Progenitor cell of endocrine pancreas (in vitro differentiated cells): ENCODE measurements around the gene PRKCH. TPM values are rescaled to one million over a fixed set of nuclear protein-coding genes. Genes with fewer than 3 reads are reported as not detected.
A peak's percentile ranks its signal among the peaks of the same experiment; 100 is the strongest.

ENCODE experiments used
- DNase-seq: peaks from one replicate; pipeline ENCODE4 v3.0.0; 2021; ENCODE audit warnings: low spot score; ENCODE audit not compliant: unreplicated experiment
- H3K27ac Mint-ChIP-seq: 2 replicates; pipeline ENCODE4 v1.8.0; 2021; ENCODE audit warnings: mild to moderate bottlenecking, moderate library complexity, mixed read lengths
- H3K27me3 Mint-ChIP-seq: 2 replicates; pipeline ENCODE4 v1.8.0; 2021; ENCODE audit warnings: mixed read lengths
- H3K36me3 Mint-ChIP-seq: 2 replicates; pipeline ENCODE4 v1.8.0; 2022; ENCODE audit warnings: mixed read lengths; ENCODE audit not compliant: insufficient read depth
- H3K4me1 Mint-ChIP-seq: 2 replicates; pipeline ENCODE4 v1.8.0; 2021; ENCODE audit warnings: low read depth, mixed read lengths
- H3K4me3 Mint-ChIP-seq: 2 replicates; pipeline ENCODE4 v1.8.0; 2021; ENCODE audit warnings: low read depth, mild to moderate bottlenecking, moderate library complexity, mixed read lengths
- H3K9me3 Mint-ChIP-seq: 2 replicates; pipeline ENCODE4 v1.8.0; 2021; ENCODE audit warnings: low read depth, mixed read lengths
- CTCF ChIP-seq: fragments of 200-600 bp; sonication (generic); IDR thresholded peaks from one replicate; pipeline ENCODE4 v1.5.0; 2021; ENCODE audit warnings: antibody characterized with exemption, mild to moderate bottlenecking; ENCODE audit not compliant: unreplicated experiment
- long read RNA-seq: library from polyadenylated mRNA; unstranded; transcript quantifications from one replicate; pipeline ENCODE4 v2.0.0, GENCODE V29; 2020
- total RNA-seq: library from RNA; stranded (reverse); gene quantifications from 2 replicates; pipeline ENCODE4 v1.2.1, GENCODE V29; 2021

PRKCH gene
- 4.5 and 5.1 TPM in 2 replicates for total RNA-seq
- long read RNA-seq, partial matches to known transcripts = 3 of 8 reads
- long read RNA-seq, other reads (novel, unspliced or antisense) = 4 of 8 reads

- Mint-ChIP-seq H3K27ac (peak within 1 kb of the TSS; percentile 81), H3K27me3 (peaks cover 30% of the 10 kb centered on the region), H3K4me1 (peaks cover 4% of the 10 kb centered on the region), H3K9me3 (peaks cover 6% of the 10 kb centered on the region), H3K36me3 (no peaks in the 10 kb centered on the region), H3K4me3 (peak within 1 kb of the TSS; percentile 79)
- DNase-seq = peak; percentile 58
- TF ChIP-seq CTCF = peak; percentile 35
Observed at GRCh38 chr14:61321385-61322010, at the start of gene PRKCH. PRKCH (plus strand) TSS chr14:61321579; CDS start chr14:61322102, 523 bp downstream.

GRCh38 chr14:61277232-61277631 is 44.1 kb upstream of the PRKCH start:
- Mint-ChIP-seq H3K27me3 (peaks cover 10% of the 10 kb centered on the region), H3K27ac (no peak overlapping the region), H3K36me3 (peaks cover 1% of the 10 kb centered on the region), H3K9me3 (no peaks in the 10 kb centered on the region), H3K4me3 (peak overlapping the region; percentile 88), H3K4me1 (peaks cover 28% of the 10 kb centered on the region)
- no peak for TF ChIP-seq CTCF
- DNase-seq = no peak

- Mint-ChIP-seq H3K36me3 (peaks cover 1% of the 10 kb centered on the region), H3K4me3 (peak overlapping the region; percentile 88), H3K27ac (peak overlapping the region; percentile 10), H3K9me3 (no peaks in the 10 kb centered on the region), H3K4me1 (peaks cover 30% of the 10 kb centered on the region), H3K27me3 (peaks cover 10% of the 10 kb centered on the region)
- no peak for TF ChIP-seq CTCF
- DNase-seq = no peak
Observed at GRCh38 chr14:61277784-61278183, 43.6 kb upstream of the PRKCH start.

- TF ChIP-seq CTCF = no peak
- H3K4me1 Mint-ChIP-seq = peaks cover 30% of the 10 kb centered on the region
- DNase-seq = no peak
- H3K27me3 Mint-ChIP-seq = peaks cover 6% of the 10 kb centered on the region
- peak overlapping the region; percentile 1 for H3K27ac Mint-ChIP-seq
- peaks cover 1% of the 10 kb centered on the region for H3K36me3 Mint-ChIP-seq
- peak overlapping the region; percentile 88 for H3K4me3 Mint-ChIP-seq
- H3K9me3 Mint-ChIP-seq = no peaks in the 10 kb centered on the region
Observed at GRCh38 chr14:61279082-61279481, 42.3 kb upstream of the PRKCH start.

GRCh38 chr14:61280092-61280525 is 41.3 kb upstream of the PRKCH start:
- no peak for DNase-seq
- no peak for TF ChIP-seq CTCF
- Mint-ChIP-seq H3K4me1 (peaks cover 33% of the 10 kb centered on the region), H3K27me3 (no peaks in the 10 kb centered on the region), H3K36me3 (peaks cover 1% of the 10 kb centered on the region), H3K9me3 (no peaks in the 10 kb centered on the region), H3K4me3 (peak overlapping the region; percentile 88), H3K27ac (peak overlapping the region; percentile 95)
